NCI-H146 (cell line): ENCODE data around the gene ZNF433.
"Not testable (repeated sequence)": the region's sequence is repeated elsewhere in the genome, so short reads cannot be mapped to it uniquely, and the experiment has no call there.

Experiments used
- DNase-seq: peaks from one replicate; lab custom pipeline; 2025; lab: John Stamatoyannopoulos, UW

ZNF433 gene

GRCh38 chr19:12035220-12036172 lies at the start of gene ZNF433:
TSS of gene ZNF433 (minus strand) at chr19:12035679. CDS start at chr19:12035539, 140 bp downstream.
- DNase-seq = peak; percentile 98

- DNase-seq = not testable (repeated sequence)
Observed at GRCh38 chr19:12083336-12083735, 47.9 kb upstream of the ZNF433 start.

- DNase-seq = no peak
Observed at GRCh38 chr19:12077375-12077774, 41.9 kb upstream of the ZNF433 start.

GRCh38 chr19:12076331-12076730 lies 40.9 kb upstream of the ZNF433 start:
- DNase-seq = not testable (repeated sequence)

- DNase-seq = no peak
Observed at GRCh38 chr19:12075538-12076139, 40.2 kb upstream of the ZNF433 start.

- peak; percentile 96 for DNase-seq
Observed at GRCh38 chr19:12064590-12065538, 29.4 kb upstream of the ZNF433 start, which contains the start of gene ZNF844. TSS of gene ZNF844 (plus strand) at chr19:12064731. CDS start at chr19:12064874, 143 bp downstream.

- no peak for DNase-seq
Observed at GRCh38 chr19:12055784-12056183, 20.3 kb upstream of the ZNF433 start.

- DNase-seq = peak; percentile 99
Observed at GRCh38 chr19:12052497-12053169, 17.2 kb upstream of the ZNF433 start, which contains the start of gene ZNF878. TSS of gene ZNF878 (minus strand) at chr19:12052961. CDS start at chr19:12052801, 160 bp downstream.

GRCh38 chr19:12052091-12052496 lies 16.6 kb upstream of the ZNF433 start:
- peak; percentile 34 for DNase-seq

GRCh38 chr19:12047868-12048267 lies 12.4 kb upstream of the ZNF433 start:
- DNase-seq = no peak

- DNase-seq = no peak
Observed at GRCh38 chr19:12043752-12044422, 8.4 kb upstream of the ZNF433 start.

- no peak for DNase-seq
Observed at GRCh38 chr19:12042893-12043292, 7.4 kb upstream of the ZNF433 start.

GRCh38 chr19:12034620-12035019 lies 859 bp downstream of the ZNF433 start:
- DNase-seq = peak; percentile 8

- DNase-seq = no peak
Observed at GRCh38 chr19:12034198-12034597, 1.3 kb downstream of the ZNF433 start.

- no peak for DNase-seq
Observed at GRCh38 chr19:12015753-12016116, 19.7 kb downstream of the ZNF433 start.

GRCh38 chr19:12015015-12015752 lies 20.3 kb downstream of the ZNF433 start:
- no peak for DNase-seq

- no peak for DNase-seq
Observed at GRCh38 chr19:12000152-12000981, 35.1 kb downstream of the ZNF433 start.

- no peak for DNase-seq
Observed at GRCh38 chr19:11995174-11995573, 40.3 kb downstream of the ZNF433 start.

GRCh38 chr19:11991921-11992320 lies 43.6 kb downstream of the ZNF433 start:
- not testable (repeated sequence) for DNase-seq
